Measurements from ENCODE around the gene CYTIP. TPM values are rescaled to one million over a fixed set of nuclear protein-coding genes. Genes with fewer than 3 reads are reported as not detected.

The CYTIP gene
- total and polyA plus RNA-seq, 4 donors = 1.6 to 5.5 (median 2.1) TPM

DNA sequence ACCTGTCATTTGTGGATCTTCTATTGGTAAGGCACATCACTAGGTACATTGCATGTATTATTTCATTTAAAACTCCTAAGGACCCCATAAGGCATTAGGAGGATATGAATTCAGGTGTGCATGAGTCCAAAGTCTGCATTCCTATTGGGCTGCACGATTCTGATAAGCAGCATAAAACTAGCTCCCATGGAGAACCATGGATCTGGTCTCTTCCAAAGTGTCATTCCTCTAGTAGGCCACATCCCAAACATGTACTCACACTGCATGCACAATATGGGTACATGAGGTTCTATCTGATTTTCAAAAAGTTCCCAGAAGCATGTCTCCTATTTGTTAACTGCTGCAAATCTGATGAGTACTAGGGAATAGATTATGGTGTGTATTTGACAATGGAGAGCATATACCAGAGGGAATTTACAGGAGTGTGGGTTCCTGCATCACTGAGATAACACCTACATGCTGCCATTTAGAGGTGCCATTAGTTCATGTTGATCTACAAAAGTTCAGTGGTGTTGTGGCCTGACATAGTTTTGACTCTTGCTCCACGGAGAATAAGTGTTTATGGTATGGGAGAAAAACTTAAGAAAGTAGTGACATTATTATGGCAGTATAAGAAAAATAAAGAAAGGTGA lies 11.3 kb downstream of the CYTIP start:
- TF ChIP-seq FOXA2 (IDR thresholded peaks at IDR 0.05) (no peak), FOXA1 (IDR thresholded peaks at IDR 0.05) (no peak), RXRA (IDR thresholded peaks at IDR 0.05) (no peak), CTCF (IDR thresholded peaks at IDR 0.05; ENCODE audit: low read depth, low read length, missing input control) (no peak)
- H3K36me3 ChIP-seq (ENCODE audit: control insufficient read depth in 4 of 4, insufficient read depth in 3 of 4, low read depth in 1 of 4, low read length in 3 of 4) = no peaks in the 10 kb centered on the region
- H3K27me3 ChIP-seq (ENCODE audit: control insufficient read depth in 4 of 4, insufficient read depth in 4 of 4, low read length in 3 of 4) = no peaks in the 10 kb centered on the region
- H3K9ac ChIP-seq (ENCODE audit: low read depth in 1 of 2, low read length in 2 of 2) = no peak overlapping the region
- H3K4me1 ChIP-seq (ENCODE audit: control insufficient read depth in 4 of 4, insufficient read depth in 4 of 4, low read length in 3 of 4) = no peaks in the 10 kb centered on the region
- no peaks in the 10 kb centered on the region for H3K9me3 ChIP-seq (ENCODE audit: control insufficient read depth in 4 of 4, low read length in 3 of 4)
- DNase-seq (ENCODE audit: low spot score) = no peak
- 69% methylated on average over 2 of the region's 2 CpGs for WGBS
- H3K27ac ChIP-seq (ENCODE audit: low read depth in 1 of 2, low read length in 2 of 2) = no peak overlapping the region
- H3K4me3 ChIP-seq (ENCODE audit: low read depth in 1 of 3, low read length in 3 of 3) = no peak overlapping the region

DNA sequence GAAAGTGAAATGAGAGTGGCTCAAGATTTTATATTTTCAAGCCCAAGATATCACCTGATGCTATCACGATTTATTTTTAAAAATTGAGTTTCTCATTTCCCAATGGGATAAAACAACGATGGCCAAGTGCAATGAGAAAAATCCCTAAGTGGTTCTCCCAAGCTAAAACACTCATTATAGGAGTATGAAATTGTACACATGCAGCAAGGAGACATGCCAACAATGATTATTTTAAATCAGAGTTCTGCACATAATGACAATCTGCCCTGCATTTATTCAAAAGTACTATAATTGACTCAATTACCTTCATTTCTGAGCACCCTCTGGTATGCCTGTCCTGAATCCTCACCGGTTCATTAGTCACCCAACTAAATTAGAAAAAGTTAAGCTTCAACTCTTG lies 12.7 kb downstream of the CYTIP start:
- Histone ChIP-seq H3K27me3 (ENCODE audit: control insufficient read depth in 4 of 4, insufficient read depth in 4 of 4, low read length in 3 of 4) (no peaks in the 10 kb centered on the region), H3K9me3 (ENCODE audit: control insufficient read depth in 4 of 4, low read length in 3 of 4) (peaks cover 0 to 8% (median 4%) of the 10 kb centered on the region in 4 donors), H3K9ac (ENCODE audit: low read depth in 1 of 2, low read length in 2 of 2) (no peak overlapping the region), H3K36me3 (ENCODE audit: control insufficient read depth in 4 of 4, insufficient read depth in 3 of 4, low read depth in 1 of 4, low read length in 3 of 4) (no peaks in the 10 kb centered on the region), H3K4me3 (ENCODE audit: low read depth in 1 of 3, low read length in 3 of 3) (no peak overlapping the region), H3K4me1 (ENCODE audit: control insufficient read depth in 4 of 4, insufficient read depth in 4 of 4, low read length in 3 of 4) (no peaks in the 10 kb centered on the region), H3K27ac (ENCODE audit: low read depth in 1 of 2, low read length in 2 of 2) (no peak overlapping the region)
- TF ChIP-seq HNF4G (IDR thresholded peaks at IDR 0.05) (no peak), ZBTB33 (IDR thresholded peaks at IDR 0.05) (no peak), FOXA2 (IDR thresholded peaks at IDR 0.05) (no peak), CTCF (IDR thresholded peaks at IDR 0.05; ENCODE audit: low read depth, low read length, missing input control) (no peak), FOXA1 (IDR thresholded peaks at IDR 0.05) (no peak), GABPA (IDR thresholded peaks at IDR 0.05 in 1 of 2, conservative IDR thresholded peaks at IDR 0.05 in 1 of 2) (no peak), YY1 (IDR thresholded peaks at IDR 0.05) (no peak), NR2F2 (IDR thresholded peaks at IDR 0.05) (no peak), RAD21 (IDR thresholded peaks at IDR 0.05) (no peak)
- TF ChIP-seq, protein P1, sequence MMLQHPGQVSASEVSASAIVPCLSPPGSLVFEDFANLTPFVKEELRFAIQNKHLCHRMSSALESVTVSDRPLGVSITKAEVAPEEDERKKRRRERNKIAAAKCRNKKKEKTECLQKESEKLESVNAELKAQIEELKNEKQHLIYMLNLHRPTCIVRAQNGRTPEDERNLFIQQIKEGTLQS (IDR thresholded peaks at IDR 0.05) = no peak
- 91% methylated on average over 3 of the region's 3 CpGs for WGBS
- no peak for DNase-seq (ENCODE audit: low spot score)

Data from liver (tissue), 9 donors.